ENCODE results near the gene GCGR. TPM values are rescaled to one million over a fixed set of nuclear protein-coding genes. Genes with fewer than 3 reads are reported as not detected.

Gene GCGR
- total and polyA plus RNA-seq, 2 of the 13 experiments (the other 11 are each of a cell fraction or from before 2014, with no cell fraction given) = 0.04 to 0.13 TPM

DNA sequence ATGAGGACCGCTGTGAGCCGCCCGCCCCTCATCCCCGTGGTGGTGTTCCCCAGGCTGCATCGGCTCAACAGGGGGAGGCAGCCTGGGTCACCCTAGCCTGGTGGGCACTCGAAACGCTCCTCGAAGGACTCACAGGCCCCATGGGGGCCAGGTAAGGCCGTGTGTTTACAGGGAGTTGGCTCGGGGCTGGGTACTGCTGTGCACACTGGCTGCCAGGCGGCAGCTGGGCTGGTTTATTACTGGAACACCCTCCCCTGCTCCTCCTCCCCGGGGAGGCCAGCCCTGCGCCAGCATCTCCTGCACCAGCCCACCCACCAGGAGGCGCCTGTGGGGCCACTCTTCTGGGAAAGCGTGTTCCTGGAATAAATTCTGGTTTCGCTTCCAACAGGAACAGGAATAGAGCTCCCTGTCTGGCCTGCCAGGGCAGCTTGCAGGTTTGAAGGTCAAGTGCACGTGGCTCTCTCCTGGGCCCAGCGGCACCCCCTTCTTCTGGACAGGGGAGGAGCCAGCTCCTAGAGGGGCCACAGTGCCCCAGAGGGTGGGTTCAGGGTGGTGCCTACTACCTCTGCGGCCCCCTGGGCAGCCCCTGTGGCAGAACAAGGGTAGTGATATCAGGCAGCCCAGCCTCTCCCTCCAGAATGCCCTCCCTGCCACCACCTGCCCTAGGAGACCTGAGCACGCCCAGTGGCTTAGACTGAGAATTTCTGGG is 17.8 kb downstream of the GCGR start (continued):
- TF ChIP-seq ZNF318 (CRISPR knock-in tag; IDR thresholded peaks at IDR 0.05) (no peak), RFXAP (CRISPR knock-in tag; IDR thresholded peaks at IDR 0.05; ENCODE audit: borderline replicate concordance) (no peak), HMGXB3 (CRISPR knock-in tag; IDR thresholded peaks at IDR 0.05; ENCODE audit: borderline replicate concordance) (peak; percentile 57)
- TF ChIP-seq, protein P1, sequence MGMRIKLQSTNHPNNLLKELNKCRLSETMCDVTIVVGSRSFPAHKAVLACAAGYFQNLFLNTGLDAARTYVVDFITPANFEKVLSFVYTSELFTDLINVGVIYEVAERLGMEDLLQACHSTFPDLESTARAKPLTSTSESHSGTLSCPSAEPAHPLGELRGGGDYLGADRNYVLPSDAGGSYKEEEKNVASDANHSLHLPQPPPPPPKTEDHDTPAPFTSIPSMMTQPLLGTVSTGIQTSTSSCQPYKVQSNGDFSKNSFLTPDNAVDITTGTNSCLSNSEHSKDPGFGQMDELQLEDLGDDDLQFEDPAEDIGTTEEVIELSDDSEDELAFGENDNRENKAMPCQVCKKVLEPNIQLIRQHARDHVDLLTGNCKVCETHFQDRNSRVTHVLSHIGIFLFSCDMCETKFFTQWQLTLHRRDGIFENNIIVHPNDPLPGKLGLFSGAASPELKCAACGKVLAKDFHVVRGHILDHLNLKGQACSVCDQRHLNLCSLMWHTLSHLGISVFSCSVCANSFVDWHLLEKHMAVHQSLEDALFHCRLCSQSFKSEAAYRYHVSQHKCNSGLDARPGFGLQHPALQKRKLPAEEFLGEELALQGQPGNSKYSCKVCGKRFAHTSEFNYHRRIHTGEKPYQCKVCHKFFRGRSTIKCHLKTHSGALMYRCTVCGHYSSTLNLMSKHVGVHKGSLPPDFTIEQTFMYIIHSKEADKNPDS (CRISPR knock-in tag; IDR thresholded peaks at IDR 0.05) = no peak
- TF ChIP-seq, protein P2, sequence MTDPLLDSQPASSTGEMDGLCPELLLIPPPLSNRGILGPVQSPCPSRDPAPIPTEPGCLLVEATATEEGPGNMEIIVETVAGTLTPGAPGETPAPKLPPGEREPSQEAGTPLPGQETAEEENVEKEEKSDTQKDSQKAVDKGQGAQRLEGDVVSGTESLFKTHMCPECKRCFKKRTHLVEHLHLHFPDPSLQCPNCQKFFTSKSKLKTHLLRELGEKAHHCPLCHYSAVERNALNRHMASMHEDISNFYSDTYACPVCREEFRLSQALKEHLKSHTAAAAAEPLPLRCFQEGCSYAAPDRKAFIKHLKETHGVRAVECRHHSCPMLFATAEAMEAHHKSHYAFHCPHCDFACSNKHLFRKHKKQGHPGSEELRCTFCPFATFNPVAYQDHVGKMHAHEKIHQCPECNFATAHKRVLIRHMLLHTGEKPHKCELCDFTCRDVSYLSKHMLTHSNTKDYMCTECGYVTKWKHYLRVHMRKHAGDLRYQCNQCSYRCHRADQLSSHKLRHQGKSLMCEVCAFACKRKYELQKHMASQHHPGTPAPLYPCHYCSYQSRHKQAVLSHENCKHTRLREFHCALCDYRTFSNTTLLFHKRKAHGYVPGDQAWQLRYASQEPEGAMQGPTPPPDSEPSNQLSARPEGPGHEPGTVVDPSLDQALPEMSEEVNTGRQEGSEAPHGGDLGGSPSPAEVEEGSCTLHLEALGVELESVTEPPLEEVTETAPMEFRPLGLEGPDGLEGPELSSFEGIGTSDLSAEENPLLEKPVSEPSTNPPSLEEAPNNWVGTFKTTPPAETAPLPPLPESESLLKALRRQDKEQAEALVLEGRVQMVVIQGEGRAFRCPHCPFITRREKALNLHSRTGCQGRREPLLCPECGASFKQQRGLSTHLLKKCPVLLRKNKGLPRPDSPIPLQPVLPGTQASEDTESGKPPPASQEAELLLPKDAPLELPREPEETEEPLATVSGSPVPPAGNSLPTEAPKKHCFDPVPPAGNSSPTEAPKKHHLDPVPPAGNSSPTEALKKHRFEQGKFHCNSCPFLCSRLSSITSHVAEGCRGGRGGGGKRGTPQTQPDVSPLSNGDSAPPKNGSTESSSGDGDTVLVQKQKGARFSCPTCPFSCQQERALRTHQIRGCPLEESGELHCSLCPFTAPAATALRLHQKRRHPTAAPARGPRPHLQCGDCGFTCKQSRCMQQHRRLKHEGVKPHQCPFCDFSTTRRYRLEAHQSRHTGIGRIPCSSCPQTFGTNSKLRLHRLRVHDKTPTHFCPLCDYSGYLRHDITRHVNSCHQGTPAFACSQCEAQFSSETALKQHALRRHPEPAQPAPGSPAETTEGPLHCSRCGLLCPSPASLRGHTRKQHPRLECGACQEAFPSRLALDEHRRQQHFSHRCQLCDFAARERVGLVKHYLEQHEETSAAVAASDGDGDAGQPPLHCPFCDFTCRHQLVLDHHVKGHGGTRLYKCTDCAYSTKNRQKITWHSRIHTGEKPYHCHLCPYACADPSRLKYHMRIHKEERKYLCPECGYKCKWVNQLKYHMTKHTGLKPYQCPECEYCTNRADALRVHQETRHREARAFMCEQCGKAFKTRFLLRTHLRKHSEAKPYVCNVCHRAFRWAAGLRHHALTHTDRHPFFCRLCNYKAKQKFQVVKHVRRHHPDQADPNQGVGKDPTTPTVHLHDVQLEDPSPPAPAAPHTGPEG (CRISPR knock-in tag; IDR thresholded peaks at IDR 0.05) = no peak

Data from HepG2 (cell line).